BLaER1 (cell line): ENCODE measurements around the gene RHOT1.
"Not testable (repeated sequence)": the region's sequence is repeated elsewhere in the genome, so short reads cannot be mapped to it uniquely, and the experiment has no call there.

Experiments used
- H3K27ac ChIP-seq: shearing (Covaris generic); formaldehyde crosslinking; 2 replicates; pipeline ENCODE4 v1.8.1; 2022
- H3K27me3 ChIP-seq: shearing (Covaris generic); formaldehyde crosslinking; 2 replicates; pipeline ENCODE4 v1.8.1; 2022
- H3K36me3 ChIP-seq: shearing (Covaris generic); formaldehyde crosslinking; 2 replicates; pipeline ENCODE4 v1.8.1; 2022
- H3K4me1 ChIP-seq: shearing (Covaris generic); formaldehyde crosslinking; 2 replicates; pipeline ENCODE4 v1.8.1; 2022
- H3K4me2 ChIP-seq: shearing (Covaris generic); formaldehyde crosslinking; 2 replicates; pipeline ENCODE4 v1.8.1; 2022
- H3K4me3 ChIP-seq: shearing (Covaris generic); formaldehyde crosslinking; 2 replicates; pipeline ENCODE4 v1.8.1; 2022
- H3K9ac ChIP-seq: shearing (Covaris generic); formaldehyde crosslinking; 2 replicates; pipeline ENCODE4 v1.8.1; 2022
- H3K9me3 ChIP-seq: shearing (Covaris generic); formaldehyde crosslinking; 2 replicates; pipeline ENCODE4 v1.8.1; 2022
- H4K20me1 ChIP-seq: shearing (Covaris generic); formaldehyde crosslinking; 2 replicates; pipeline ENCODE4 v1.8.1; 2022
- Cebpa-rat ChIP-seq: shearing (Covaris generic); IDR thresholded peaks from 2 replicates; pipeline ENCODE4 v1.8.1; 2022

RHOT1 gene

GRCh38 chr17:32110596-32110995 lies 31.7 kb upstream of the RHOT1 start:
- TF ChIP-seq Cebpa-rat = no peak
- Histone ChIP-seq H3K27me3 (no peaks in the 10 kb centered on the region), H3K27ac (no peak overlapping the region), H3K4me1 (peaks cover 28% of the 10 kb centered on the region), H3K36me3 (no peaks in the 10 kb centered on the region), H4K20me1 (no peaks in the 10 kb centered on the region), H3K4me2 (no peak overlapping the region), H3K9ac (no peak overlapping the region), H3K4me3 (no peak overlapping the region), H3K9me3 (no peaks in the 10 kb centered on the region)

GRCh38 chr17:32111141-32111771 lies 31.0 kb upstream of the RHOT1 start:
- H3K4me2 ChIP-seq = no peak overlapping the region

DNA sequence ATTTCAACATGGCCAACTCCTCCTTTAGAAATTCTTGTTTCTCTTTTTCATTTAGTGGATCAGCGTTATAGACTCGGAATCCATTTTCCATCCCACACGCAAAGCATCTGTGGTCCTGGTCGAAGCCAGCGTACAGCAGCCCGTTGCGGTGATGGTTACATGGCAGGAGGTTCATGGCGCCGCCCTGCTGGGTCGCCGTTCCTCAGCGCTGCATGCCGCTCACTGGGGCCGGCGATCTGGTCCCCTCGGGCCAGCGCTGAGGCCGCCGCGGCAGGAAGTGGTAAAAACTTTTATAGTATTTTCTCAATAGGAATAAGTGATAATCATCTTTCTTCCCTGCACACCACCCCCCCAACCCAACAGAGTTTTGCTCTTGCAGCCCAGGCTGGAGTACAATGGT lies 29.9 kb upstream of the RHOT1 start:
- Histone ChIP-seq H3K27me3 (no peaks in the 10 kb centered on the region), H4K20me1 (no peaks in the 10 kb centered on the region), H3K4me3 (no peak overlapping the region), H3K9ac (no peak overlapping the region), H3K4me2 (no peak overlapping the region), H3K4me1 (peaks cover 15% of the 10 kb centered on the region), H3K9me3 (no peaks in the 10 kb centered on the region), H3K27ac (no peak overlapping the region), H3K36me3 (no peaks in the 10 kb centered on the region)
- no peak for TF ChIP-seq Cebpa-rat

More at GRCh38 chr17:32111141-32111771, 31.0 kb upstream of the RHOT1 start:
- Histone ChIP-seq H3K9ac (no peak overlapping the region), H3K27me3 (no peaks in the 10 kb centered on the region), H3K4me3 (no peak overlapping the region), H4K20me1 (no peaks in the 10 kb centered on the region), H3K9me3 (no peaks in the 10 kb centered on the region), H3K4me1 (peaks cover 27% of the 10 kb centered on the region), H3K27ac (no peak overlapping the region), H3K36me3 (no peaks in the 10 kb centered on the region)
- TF ChIP-seq Cebpa-rat = no peak

- H3K36me3 ChIP-seq = no peaks in the 10 kb centered on the region
- H3K9me3 ChIP-seq = no peaks in the 10 kb centered on the region
- H3K4me1 ChIP-seq = peaks cover 12% of the 10 kb centered on the region
- TF ChIP-seq Cebpa-rat = no peak
- H4K20me1 ChIP-seq = no peaks in the 10 kb centered on the region
- H3K4me3 ChIP-seq = no peak overlapping the region
- no peaks in the 10 kb centered on the region for H3K27me3 ChIP-seq
- H3K27ac ChIP-seq = no peak overlapping the region
- no peak overlapping the region for H3K9ac ChIP-seq
- H3K4me2 ChIP-seq = peak overlapping the region; percentile 29
These were observed 27.8 kb upstream of the RHOT1 start for GRCh38 chr17:32114536-32114935.

- H3K27ac ChIP-seq = not testable (repeated sequence)
These were observed 26.8 kb upstream of the RHOT1 start for GRCh38 chr17:32115546-32115945.

DNA sequence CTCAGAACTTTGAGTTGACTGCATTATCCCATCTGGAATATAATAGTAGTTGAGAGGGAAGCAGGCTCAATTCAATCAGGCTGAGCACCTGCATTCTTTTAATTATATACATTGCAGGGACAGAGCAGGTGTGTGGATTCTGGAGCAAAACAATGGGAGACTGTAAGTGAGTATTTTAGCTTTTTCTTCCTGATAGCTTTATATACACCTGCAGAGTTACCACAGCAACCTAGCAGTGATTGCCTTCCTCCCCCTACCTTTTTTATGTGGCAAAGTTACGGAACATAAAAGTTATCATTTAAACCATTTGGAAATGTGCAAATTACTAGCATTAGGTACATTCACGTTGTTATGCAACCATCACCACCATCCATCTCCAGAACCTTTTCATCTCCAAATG lies 25.4 kb upstream of the RHOT1 start:
- TF ChIP-seq Cebpa-rat = no peak

More at GRCh38 chr17:32115546-32115945, 26.8 kb upstream of the RHOT1 start:
- peaks cover 12% of the 10 kb centered on the region for H3K4me1 ChIP-seq
- not testable (repeated sequence) for H3K36me3 ChIP-seq, H3K27me3 ChIP-seq, H3K4me2 ChIP-seq, H3K9ac ChIP-seq, H4K20me1 ChIP-seq, H3K4me3 ChIP-seq, H3K9me3 ChIP-seq

GRCh38 chr17:32117399-32117798 lies 24.9 kb upstream of the RHOT1 start:
- Histone ChIP-seq H3K4me3 (no peak overlapping the region), H3K4me1 (peaks cover 12% of the 10 kb centered on the region), H3K4me2 (no peak overlapping the region), H3K36me3 (no peaks in the 10 kb centered on the region), H3K9me3 (no peaks in the 10 kb centered on the region), H4K20me1 (no peaks in the 10 kb centered on the region), H3K9ac (no peak overlapping the region), H3K27me3 (no peaks in the 10 kb centered on the region), H3K27ac (no peak overlapping the region)
- no peak for TF ChIP-seq Cebpa-rat

More for the DNA sequence above, 25.4 kb upstream of the RHOT1 start:
- Histone ChIP-seq H3K4me3 (no peak overlapping the region), H3K4me1 (peaks cover 12% of the 10 kb centered on the region), H3K4me2 (no peak overlapping the region), H4K20me1 (no peaks in the 10 kb centered on the region), H3K27ac (no peak overlapping the region), H3K36me3 (no peaks in the 10 kb centered on the region), H3K9ac (no peak overlapping the region), H3K27me3 (no peaks in the 10 kb centered on the region), H3K9me3 (no peaks in the 10 kb centered on the region)

DNA sequence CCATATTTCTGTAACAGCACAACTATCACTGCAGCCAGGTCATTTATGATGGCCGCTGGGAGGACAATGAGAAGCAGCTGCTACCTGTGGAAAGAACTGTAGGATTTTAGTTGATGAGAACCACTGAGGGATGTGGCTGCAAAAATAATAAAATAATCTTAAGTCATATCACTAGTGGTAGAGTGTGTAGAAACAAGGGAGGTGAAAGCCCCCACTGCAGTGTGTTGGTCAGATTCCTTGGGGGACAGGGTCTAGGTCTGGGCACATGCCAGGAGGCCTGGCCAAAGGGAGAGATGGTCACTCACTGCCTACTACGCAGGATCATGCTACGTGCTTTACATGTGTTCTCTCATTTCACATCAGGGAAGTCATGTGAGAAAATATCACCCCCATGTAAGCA lies 24.2 kb upstream of the RHOT1 start:
- H3K36me3 ChIP-seq, H3K27ac ChIP-seq, H3K4me3 ChIP-seq, H3K4me2 ChIP-seq, H3K9ac ChIP-seq, H3K27me3 ChIP-seq, H4K20me1 ChIP-seq, H3K9me3 ChIP-seq: not testable (repeated sequence)
- peaks cover 12% of the 10 kb centered on the region for H3K4me1 ChIP-seq

DNA sequence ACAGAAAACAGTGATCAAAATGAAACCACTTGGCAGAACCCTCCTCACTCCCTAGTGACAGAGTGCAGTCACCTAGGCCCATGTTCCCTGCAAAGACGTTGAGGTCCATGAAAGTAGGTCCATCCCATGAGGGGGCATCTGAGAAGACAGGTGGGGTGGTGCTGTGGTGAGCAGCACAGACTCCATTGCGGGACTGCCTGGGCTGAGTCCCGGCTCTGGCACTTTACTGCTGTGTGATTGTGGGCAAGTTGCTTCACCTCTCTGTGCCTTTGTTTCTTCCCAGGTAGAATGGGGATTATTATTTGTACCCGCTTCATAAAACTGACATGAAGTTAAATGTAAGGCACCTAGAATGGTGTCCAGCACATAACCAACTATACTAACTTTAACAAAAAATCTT lies 23.5 kb upstream of the RHOT1 start:
- Histone ChIP-seq H3K9me3 (no peaks in the 10 kb centered on the region), H3K4me3 (no peak overlapping the region), H4K20me1 (no peaks in the 10 kb centered on the region), H3K4me1 (peaks cover 12% of the 10 kb centered on the region), H3K4me2 (no peak overlapping the region), H3K27me3 (no peaks in the 10 kb centered on the region), H3K27ac (no peak overlapping the region), H3K36me3 (no peaks in the 10 kb centered on the region), H3K9ac (no peak overlapping the region)
- TF ChIP-seq Cebpa-rat = no peak

DNA sequence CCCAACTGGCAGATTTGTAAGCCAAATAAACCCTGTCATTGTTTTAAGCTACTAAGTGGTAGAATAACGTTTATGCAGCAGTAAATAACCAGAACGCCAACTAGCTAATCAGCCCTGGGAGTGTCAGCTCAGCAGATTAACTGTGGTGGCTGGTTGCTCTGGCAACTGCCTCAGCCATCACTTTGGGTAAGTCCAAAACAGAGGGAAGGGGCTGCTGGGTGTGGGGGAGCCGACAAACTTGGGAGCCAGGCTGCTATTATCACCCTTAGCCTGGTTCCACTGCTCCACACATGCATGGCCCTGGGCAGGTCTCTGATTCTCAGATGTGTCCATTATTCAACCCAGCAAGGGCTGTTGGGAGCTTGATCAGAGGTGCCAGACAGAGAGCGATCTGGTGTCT lies 22.2 kb upstream of the RHOT1 start:
- no peak overlapping the region for H3K4me2 ChIP-seq
- no peak for TF ChIP-seq Cebpa-rat
- H3K27me3 ChIP-seq = no peaks in the 10 kb centered on the region
- H3K36me3 ChIP-seq = no peaks in the 10 kb centered on the region
- H3K9me3 ChIP-seq = no peaks in the 10 kb centered on the region
- H4K20me1 ChIP-seq = no peaks in the 10 kb centered on the region
- H3K4me1 ChIP-seq = peaks cover under 1% of the 10 kb centered on the region; the same call in 1 of the 2 replicates
- no peak overlapping the region for H3K9ac ChIP-seq
- no peak overlapping the region for H3K27ac ChIP-seq
- no peak overlapping the region for H3K4me3 ChIP-seq

DNA sequence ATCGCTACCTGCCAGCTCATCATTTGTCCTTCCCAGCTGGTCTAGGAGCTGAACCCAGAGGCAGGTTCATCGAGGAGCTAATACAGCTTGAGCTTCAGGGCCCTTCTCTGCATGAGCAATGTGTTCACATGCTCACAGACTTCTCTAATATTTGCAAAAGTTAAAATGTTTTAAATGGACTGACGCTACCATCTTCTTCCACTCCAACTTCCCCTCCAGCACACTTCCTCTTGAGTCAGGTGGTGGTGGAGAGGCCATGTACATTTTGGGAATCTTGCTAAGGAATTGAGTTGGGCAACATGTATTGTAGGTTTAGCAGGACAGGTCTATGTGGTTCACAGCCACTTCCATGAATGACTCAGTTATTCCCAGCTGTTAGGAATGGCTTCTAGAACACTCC lies 21.6 kb upstream of the RHOT1 start:
- H3K27me3 ChIP-seq = no peaks in the 10 kb centered on the region
- no peak for TF ChIP-seq Cebpa-rat
- H3K4me1 ChIP-seq = no peaks in the 10 kb centered on the region
- no peaks in the 10 kb centered on the region for H3K36me3 ChIP-seq
- no peak overlapping the region for H3K4me2 ChIP-seq
- no peak overlapping the region for H3K9ac ChIP-seq
- H3K27ac ChIP-seq = no peak overlapping the region
- no peaks in the 10 kb centered on the region for H4K20me1 ChIP-seq
- H3K9me3 ChIP-seq = no peaks in the 10 kb centered on the region
- H3K4me3 ChIP-seq = no peak overlapping the region
